Stimulated activated naive CD4-positive, alpha-beta T cell (primary cell): ENCODE measurements around the gene PADI2.

Experiments
- DNase-seq, 6 experiments: peaks; one replicate each; lab custom pipeline; 2025; lab: John Stamatoyannopoulos, UW

The PADI2 gene

GRCh38 chr1:17020502-17020901, 98.7 kb downstream of the PADI2 start:
- no peak for DNase-seq

GRCh38 chr1:17018849-17019248, 100.4 kb downstream of the PADI2 start:
- DNase-seq = no peak

- no peak for DNase-seq
Observed at GRCh38 chr1:17017435-17017834, 101.8 kb downstream of the PADI2 start.
